ENCODE results near the gene AUTS2. TPM values are rescaled to one million over a fixed set of nuclear protein-coding genes. Genes with fewer than 3 reads are reported as not detected.

AUTS2 gene
- polyA plus RNA-seq, 5 donors: 85.0 to 114 (median 97.6) TPM

GRCh38 chr7:70114806-70115205 lies 516.5 kb downstream of the AUTS2 start:
- no peak for DNase-seq

- no peak for DNase-seq
These were observed 518.0 kb downstream of the AUTS2 start for GRCh38 chr7:70116244-70116643.

- DNase-seq: no peak
These were observed 518.6 kb downstream of the AUTS2 start for GRCh38 chr7:70116867-70117266.

- DNase-seq: no peak
These were observed 522.6 kb downstream of the AUTS2 start for GRCh38 chr7:70120851-70121250.

DNA sequence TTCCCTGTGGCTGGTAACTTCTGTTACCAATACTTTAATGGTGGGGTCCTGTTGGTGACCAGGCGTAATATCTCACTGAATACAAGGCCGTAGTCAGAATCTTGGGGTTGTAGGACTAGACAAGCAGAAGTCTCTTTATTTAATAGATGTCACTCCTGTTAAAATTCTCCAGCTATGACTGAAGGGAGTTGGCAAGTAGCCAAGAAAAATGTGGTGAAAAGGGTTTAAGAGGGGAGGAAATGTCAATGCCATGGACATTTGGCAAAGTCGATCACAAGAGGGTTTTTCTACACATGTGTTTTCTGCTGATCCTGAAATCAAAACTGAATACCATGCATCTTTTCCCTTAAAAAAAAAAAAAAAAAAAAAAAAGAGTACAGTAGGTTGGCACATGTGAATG lies 533.5 kb downstream of the AUTS2 start:
- no peak for DNase-seq

DNA sequence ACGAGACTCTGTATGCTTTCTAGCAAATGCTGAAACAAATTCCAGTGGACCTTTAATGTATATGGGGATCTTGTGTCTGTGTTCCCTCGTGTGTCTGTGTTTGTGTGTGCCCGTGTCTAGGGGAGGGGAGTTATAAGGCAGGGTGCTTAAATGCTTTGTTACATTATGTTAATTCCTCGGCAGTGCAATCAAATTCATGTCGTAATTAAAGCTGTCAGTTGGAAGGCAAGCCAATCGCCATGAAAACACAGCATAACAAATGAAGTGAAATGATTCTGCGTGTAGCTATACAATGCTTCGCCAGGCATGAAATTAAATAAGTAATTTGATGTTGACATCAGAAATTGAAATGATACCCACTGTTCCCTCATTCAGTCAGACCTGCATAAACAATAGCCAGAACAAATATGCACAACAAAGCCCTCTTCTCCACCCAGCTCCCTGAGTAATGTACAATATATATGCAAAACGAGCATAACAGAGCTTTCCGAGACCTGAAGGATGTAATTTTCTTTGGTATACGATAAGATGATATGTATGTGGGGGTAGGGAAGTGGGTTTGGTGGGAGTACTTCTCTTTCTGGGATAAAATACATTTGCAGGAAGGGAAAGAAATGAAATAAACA lies 534.1 kb downstream of the AUTS2 start:
- no peak for DNase-seq

- no peak for DNase-seq
These were observed 534.8 kb downstream of the AUTS2 start for GRCh38 chr7:70132852-70133690.

- no peak for DNase-seq
These were observed 535.9 kb downstream of the AUTS2 start for GRCh38 chr7:70134029-70134770.

DNA sequence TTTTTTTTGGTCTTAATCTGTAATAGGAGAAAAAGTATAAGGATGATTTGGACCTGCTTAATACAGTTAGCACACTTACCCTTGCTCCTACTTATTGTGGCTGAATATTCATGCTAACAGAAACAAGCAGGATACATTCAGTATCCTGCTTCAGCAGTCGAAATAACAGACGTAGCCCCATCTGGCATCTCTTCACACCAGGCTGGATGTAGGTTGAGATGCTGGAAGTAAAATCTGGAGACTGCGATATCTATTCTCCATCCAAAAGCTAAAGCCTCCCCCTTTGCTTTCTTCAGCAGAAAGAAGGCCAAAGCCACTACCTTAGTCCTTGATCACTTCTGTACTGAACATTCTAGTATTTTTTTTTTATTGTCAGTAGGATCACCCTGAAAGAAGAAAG lies 537.4 kb downstream of the AUTS2 start:
- DNase-seq: no peak

GRCh38 chr7:70137126-70137525 lies 538.9 kb downstream of the AUTS2 start:
- no peak for DNase-seq

DNA sequence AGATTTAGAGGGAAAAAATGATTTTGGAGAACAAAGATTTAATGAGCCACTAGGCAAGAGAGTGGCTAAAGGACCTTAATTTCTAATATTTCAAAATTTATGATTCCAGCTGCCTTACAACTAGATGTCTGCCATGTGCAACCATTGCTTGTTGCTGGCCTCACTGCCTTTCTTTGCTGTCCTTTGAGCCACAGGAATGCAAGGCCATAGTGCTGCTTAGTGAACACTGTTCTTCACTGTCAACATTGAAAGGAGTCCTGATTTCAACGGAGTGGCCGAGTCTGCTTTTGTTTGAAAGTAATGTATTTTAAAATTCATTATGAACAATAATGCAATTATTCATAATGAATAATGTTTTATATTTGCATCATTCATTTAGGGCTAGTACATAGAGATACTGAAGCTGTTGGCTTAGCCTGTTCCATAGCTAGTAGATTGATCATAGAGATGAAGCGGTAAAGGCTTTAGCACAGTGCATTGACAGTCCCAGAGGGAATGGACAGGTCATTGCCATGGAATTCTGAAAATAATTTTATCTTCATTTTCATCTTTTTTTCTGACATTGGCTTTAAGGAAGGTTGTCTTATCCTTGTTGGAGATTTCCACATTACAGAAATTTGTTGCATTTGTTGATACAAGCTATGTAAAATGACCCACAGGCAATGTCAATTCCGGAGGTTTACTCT lies 544.1 kb downstream of the AUTS2 start:
- no peak for DNase-seq

DNA sequence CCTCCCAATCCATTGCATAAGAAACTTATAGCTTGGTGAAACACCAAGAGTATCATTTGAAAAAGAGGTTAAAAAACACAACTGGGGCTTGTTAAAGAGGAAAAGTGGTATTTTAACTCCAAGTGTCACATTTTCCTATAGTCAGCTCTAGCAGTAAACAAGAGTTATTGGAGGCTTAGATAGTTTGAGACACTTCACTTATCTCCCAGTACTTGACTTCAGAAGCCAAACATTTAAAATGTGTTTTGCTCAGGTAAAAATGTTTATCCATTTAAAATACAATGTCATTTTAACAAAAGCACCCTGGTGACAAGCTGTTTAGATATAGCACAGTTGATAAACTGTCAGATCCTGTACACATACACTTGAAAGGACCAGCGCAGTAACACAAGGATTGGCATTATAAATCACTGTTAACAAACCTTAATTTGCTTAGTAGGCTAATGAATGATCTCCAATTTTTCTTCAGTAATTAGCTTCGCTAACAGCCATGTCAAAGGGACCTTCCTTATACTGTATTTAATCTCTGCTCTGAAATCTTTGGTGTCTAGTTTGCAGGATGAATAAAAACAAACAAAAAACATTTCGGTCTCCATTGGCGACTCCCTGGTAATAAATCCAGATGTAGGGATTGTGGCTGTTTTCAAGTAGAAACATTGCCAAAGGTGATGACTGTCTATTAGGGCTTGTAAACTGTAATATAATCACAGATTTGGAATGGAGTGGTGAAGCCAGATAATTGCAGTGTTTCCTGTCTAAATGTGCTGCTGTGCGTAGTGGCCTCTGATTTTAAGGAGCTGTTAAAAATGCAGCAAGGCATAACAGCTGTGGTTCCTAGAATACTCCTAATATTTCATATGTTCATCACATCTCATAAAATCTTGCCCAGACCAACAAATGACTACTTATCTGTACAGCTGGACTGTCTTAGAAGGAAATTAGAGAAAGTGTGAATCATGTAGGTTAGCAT lies 545.1 kb downstream of the AUTS2 start:
- peak; percentile 82 to 87 for DNase-seq

DNA sequence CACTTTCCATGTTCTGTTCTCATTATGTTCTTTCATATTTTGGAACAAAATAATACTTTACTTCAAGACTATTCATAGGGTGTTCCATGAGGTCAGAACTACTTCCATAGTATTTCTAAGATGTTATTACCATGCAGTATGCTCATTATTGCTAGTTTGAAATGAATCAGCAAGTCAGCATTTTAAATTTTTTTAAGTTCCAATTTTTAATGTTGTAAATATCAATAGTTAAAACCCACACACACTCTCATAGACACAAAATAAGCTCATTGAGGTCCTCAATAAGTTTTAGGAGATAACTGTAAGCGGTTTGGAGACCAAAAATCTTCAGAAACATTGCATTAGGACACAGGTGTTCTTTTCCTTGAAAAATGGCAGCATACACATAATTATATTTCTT lies 550.7 kb downstream of the AUTS2 start:
- no peak for DNase-seq

DNA sequence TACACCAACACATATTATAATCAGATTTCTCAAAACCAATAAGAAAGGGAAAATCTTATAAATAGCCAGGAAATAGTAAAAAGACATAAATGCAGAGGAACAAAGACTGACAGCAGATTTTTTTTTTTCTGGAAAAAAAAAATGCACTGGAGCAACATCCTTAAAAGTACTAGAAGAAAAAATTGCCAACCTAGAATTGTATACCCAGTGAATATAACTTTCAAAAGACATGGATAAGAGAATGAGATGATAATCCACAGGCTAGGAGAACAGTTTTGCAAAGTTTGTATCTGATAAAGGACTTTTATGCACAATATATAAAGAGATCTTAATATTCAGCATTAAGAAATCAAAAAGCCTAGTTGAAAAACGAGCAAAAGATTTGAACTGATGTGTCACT lies 554.0 kb downstream of the AUTS2 start:
- DNase-seq: no peak

- DNase-seq: no peak
These were observed 555.7 kb downstream of the AUTS2 start for GRCh38 chr7:70153933-70154332.

- DNase-seq: no peak
These were observed 556.4 kb downstream of the AUTS2 start for GRCh38 chr7:70154521-70155180.

DNA sequence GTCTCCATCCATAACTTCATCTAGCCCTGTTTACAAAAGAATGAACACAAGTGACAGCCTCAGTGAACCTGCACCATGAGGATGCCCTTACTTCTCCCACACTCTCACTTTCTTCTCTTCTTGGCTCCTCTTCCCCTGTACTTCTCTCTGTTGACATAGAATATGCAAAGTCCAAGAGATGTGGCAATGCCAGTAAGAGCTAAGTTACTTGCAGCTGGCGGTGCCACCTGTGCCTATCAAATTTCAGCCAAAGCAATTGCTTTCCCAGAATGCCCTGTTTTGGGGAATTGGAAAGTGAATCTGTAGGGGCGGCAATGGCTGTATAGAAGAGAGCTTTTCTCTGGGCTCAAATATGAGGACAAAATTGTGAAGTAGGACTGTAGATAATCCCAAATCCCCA lies 557.8 kb downstream of the AUTS2 start:
- no peak for DNase-seq

GRCh38 chr7:70159121-70159520 lies 560.8 kb downstream of the AUTS2 start:
- DNase-seq: no peak

GRCh38 chr7:70165477-70166170 lies 567.3 kb downstream of the AUTS2 start:
- no peak for DNase-seq
